ENCODE measurements around the gene MYO9B. TPM values are rescaled to one million over a fixed set of nuclear protein-coding genes. Genes with fewer than 3 reads are reported as not detected.
A peak's percentile ranks its signal among the peaks of the same experiment; 100 is the strongest.

The MYO9B gene
- total RNA-seq, 1 donor from 2014 or later, result 205 TPM

- no peak for TF ChIP-seq CTCF (IDR thresholded peaks at IDR 0.05)
- peaks cover 100% of the 10 kb centered on the region for H3K36me3 ChIP-seq
- ATAC-seq, result no peak
- no peaks in the 10 kb centered on the region for H3K27me3 ChIP-seq (ENCODE audit: low read depth)
- no peak overlapping the region for H3K4me3 ChIP-seq
- no peak overlapping the region for H3K27ac ChIP-seq
- H3K4me1 ChIP-seq, result no peaks in the 10 kb centered on the region
- H3K9me3 ChIP-seq, result no peaks in the 10 kb centered on the region
- DNase-seq, result no peak
- intact Hi-C loops (cut with DNase I), result no loop called here
Measured at GRCh38 chr19:17172624-17173345, 97.2 kb downstream of the MYO9B start.

- no peak for DNase-seq
Measured at GRCh38 chr19:17178291-17178690, 102.7 kb downstream of the MYO9B start.

GRCh38 chr19:17180997-17181702 lies 105.6 kb downstream of the MYO9B start:
- no peak for DNase-seq
- no peak overlapping the region for H3K4me3 ChIP-seq
- H3K4me1 ChIP-seq, result peaks cover 8% of the 10 kb centered on the region
- ATAC-seq, result no peak
- no peaks in the 10 kb centered on the region for H3K9me3 ChIP-seq
- no peak for TF ChIP-seq CTCF (IDR thresholded peaks at IDR 0.05)
- intact Hi-C loops (cut with DNase I), result no loop called here
- H3K27ac ChIP-seq, result no peak overlapping the region
- peaks cover 87% of the 10 kb centered on the region for H3K36me3 ChIP-seq
- no peaks in the 10 kb centered on the region for H3K27me3 ChIP-seq (ENCODE audit: low read depth)

More at GRCh38 chr19:17178291-17178690, 102.7 kb downstream of the MYO9B start:
- ATAC-seq, result no peak
- Histone ChIP-seq H3K36me3 (peaks cover 90% of the 10 kb centered on the region), H3K9me3 (no peaks in the 10 kb centered on the region), H3K27me3 (ENCODE audit: low read depth) (no peaks in the 10 kb centered on the region), H3K27ac (no peak overlapping the region), H3K4me3 (no peak overlapping the region), H3K4me1 (peaks cover 5% of the 10 kb centered on the region)
- intact Hi-C loops (cut with DNase I), result no loop called here
- no peak for TF ChIP-seq CTCF (IDR thresholded peaks at IDR 0.05)

- TF ChIP-seq CTCF (IDR thresholded peaks at IDR 0.05), result no peak
- H3K36me3 ChIP-seq, result peaks cover 87% of the 10 kb centered on the region
- ATAC-seq, result peak in 1 of 2 donors; percentile 37
- peak overlapping the region; percentile 27 for H3K27ac ChIP-seq
- H3K27me3 ChIP-seq (ENCODE audit: low read depth), result no peaks in the 10 kb centered on the region
- H3K4me1 ChIP-seq, result peaks cover 8% of the 10 kb centered on the region
- intact Hi-C loops (cut with DNase I), result no loop called here
- H3K4me3 ChIP-seq, result no peak overlapping the region
- H3K9me3 ChIP-seq, result no peaks in the 10 kb centered on the region
- DNase-seq, result no peak
Measured at GRCh38 chr19:17183271-17183761, 107.7 kb downstream of the MYO9B start.

- intact Hi-C loops (cut with DNase I), result no loop called here
- H3K36me3 ChIP-seq, result peaks cover 87% of the 10 kb centered on the region
- H3K27ac ChIP-seq, result peak overlapping the region; percentile 28
- DNase-seq (no peak), ATAC-seq (peak in 1 of 2 donors; percentile 21)
- no peaks in the 10 kb centered on the region for H3K9me3 ChIP-seq
- no peak for TF ChIP-seq CTCF (IDR thresholded peaks at IDR 0.05)
- H3K4me1 ChIP-seq, result peaks cover 8% of the 10 kb centered on the region
- no peak overlapping the region for H3K4me3 ChIP-seq
- H3K27me3 ChIP-seq (ENCODE audit: low read depth), result no peaks in the 10 kb centered on the region
Measured at GRCh38 chr19:17183858-17184321, 108.3 kb downstream of the MYO9B start.

Measured in lower lobe of right lung (tissue), 2 donors.